WTC11 (cell line): ENCODE data around the gene LTB. TPM values are rescaled to one million over a fixed set of nuclear protein-coding genes. Genes with fewer than 3 reads are reported as not detected.
A peak's percentile ranks its signal among the peaks of the same experiment; 100 is the strongest.

Source experiments
- CBFB ChIP-seq: sonication (generic); formaldehyde crosslinking; IDR thresholded peaks from 2 replicates; pipeline ENCODE4 v1.8.1; 2022; ENCODE audit warnings: mild to moderate bottlenecking, low read depth, missing genetic modification reagents
- CDX4 ChIP-seq: fragments of 250-450 bp; sonication (Bioruptor Pico); IDR thresholded peaks from 2 replicates; pipeline ENCODE4 v1.9.0; 2021; ENCODE audit warnings: moderate library complexity, mild to moderate bottlenecking, inconsistent platforms, borderline replicate concordance
- CREB1 ChIP-seq: sonication (generic); formaldehyde crosslinking; IDR thresholded peaks from 2 replicates; pipeline ENCODE4 v1.8.0; 2023; ENCODE audit warnings: mild to moderate bottlenecking, missing genetic modification reagents
- EMX1 ChIP-seq: fragments of 250-450 bp; sonication (Bioruptor Pico); IDR thresholded peaks from 2 replicates; pipeline ENCODE4 v1.8.0; 2021; ENCODE audit warnings: mild to moderate bottlenecking
- FOXJ3 ChIP-seq: sonication (generic); formaldehyde crosslinking; IDR thresholded peaks from 2 replicates; pipeline ENCODE4 v1.9.0; 2021; ENCODE audit warnings: missing genetic modification reagents, mild to moderate bottlenecking, borderline replicate concordance
- FOXP4 ChIP-seq: sonication (generic); formaldehyde crosslinking; IDR thresholded peaks from 2 replicates; pipeline ENCODE4 v1.8.0; 2022; ENCODE audit warnings: mild to moderate bottlenecking, missing genetic modification reagents
- GTF2I ChIP-seq: fragments of 250-450 bp; sonication (Bioruptor Pico); conservative IDR thresholded peaks from 2 replicates; pipeline ENCODE4 v1.4.0; 2021; ENCODE audit warnings: mild to moderate bottlenecking
- HMGA2 ChIP-seq: fragments of 250-450 bp; sonication (Bioruptor Pico); IDR thresholded peaks from 2 replicates; pipeline ENCODE4 v1.4.0; 2021; ENCODE audit warnings: mild to moderate bottlenecking, moderate library complexity
- JAZF1 ChIP-seq: fragments of 250-450 bp; sonication (Bioruptor Pico); IDR thresholded peaks from 2 replicates; pipeline ENCODE4 v1.9.0; 2021; ENCODE audit warnings: moderate library complexity, mild to moderate bottlenecking, inconsistent platforms
- MYBL2 ChIP-seq: sonication (generic); formaldehyde crosslinking; IDR thresholded peaks from 2 replicates; pipeline ENCODE4 v1.8.1; 2023; ENCODE audit warnings: mild to moderate bottlenecking, moderate library complexity, missing genetic modification reagents
- NR2C2 ChIP-seq: sonication (generic); formaldehyde crosslinking; IDR thresholded peaks from 2 replicates; pipeline ENCODE4 v1.8.0; 2022; ENCODE audit warnings: mild to moderate bottlenecking, missing genetic modification reagents
- NR3C1 ChIP-seq: sonication (generic); formaldehyde crosslinking; conservative IDR thresholded peaks from 2 replicates; pipeline ENCODE4 v1.8.1; 2023; ENCODE audit warnings: low read depth, mild to moderate bottlenecking, missing genetic modification reagents
- PRRX2 ChIP-seq: fragments of 250-450 bp; sonication (Bioruptor Pico); IDR thresholded peaks from 2 replicates; pipeline ENCODE4 v1.8.0; 2021; ENCODE audit warnings: mild to moderate bottlenecking
- ZNF121 ChIP-seq: sonication (generic); formaldehyde crosslinking; IDR thresholded peaks from 2 replicates; pipeline ENCODE4 v1.8.0; 2023; ENCODE audit warnings: missing genetic modification reagents
- ZNF396 ChIP-seq: fragments of 250-450 bp; sonication (Bioruptor Pico); IDR thresholded peaks from 2 replicates; pipeline ENCODE4 v1.8.0; 2021; ENCODE audit warnings: mild to moderate bottlenecking, moderate library complexity, borderline replicate concordance
- ZNF425 ChIP-seq: fragments of 250-450 bp; sonication (Bioruptor Pico); conservative IDR thresholded peaks from 2 replicates; pipeline ENCODE4 v1.9.0; 2021; ENCODE audit warnings: mild to moderate bottlenecking
- ZSCAN18 ChIP-seq: fragments of 250-450 bp; sonication (Bioruptor Pico); IDR thresholded peaks from 2 replicates; pipeline ENCODE4 v2.1.2; 2022; ENCODE audit warnings: mild to moderate bottlenecking, moderate library complexity
- total RNA-seq: library from RNA; stranded (reverse); gene quantifications from 3 replicates; pipeline ENCODE4 v1.2.3, GENCODE V29; 2021
- TF ChIP-seq, protein P1 (sequence below): sonication (generic); formaldehyde crosslinking; IDR thresholded peaks from 2 replicates; pipeline ENCODE4 v1.8.1; 2023; ENCODE audit warnings: mild to moderate bottlenecking, missing genetic modification reagents, moderate library complexity
- TF ChIP-seq, protein P2 (sequence below): sonication (generic); formaldehyde crosslinking; IDR thresholded peaks from 2 replicates; pipeline ENCODE4 v1.8.1; 2023; ENCODE audit warnings: mild to moderate bottlenecking, moderate library complexity, missing genetic modification reagents
- TF ChIP-seq, protein P3 (sequence below): fragments of 250-450 bp; sonication (Bioruptor Pico); IDR thresholded peaks from 2 replicates; pipeline ENCODE4 v1.9.0; 2021; ENCODE audit warnings: mild to moderate bottlenecking
- TF ChIP-seq, protein P4 (sequence below): sonication (generic); formaldehyde crosslinking; IDR thresholded peaks from 2 replicates; pipeline ENCODE4 v1.8.1; 2022; ENCODE audit warnings: mild to moderate bottlenecking, missing genetic modification reagents, moderate library complexity, borderline replicate concordance
- TF ChIP-seq, protein P5 (sequence below): sonication (generic); formaldehyde crosslinking; conservative IDR thresholded peaks from 2 replicates; pipeline ENCODE4 v1.8.1; 2023; ENCODE audit warnings: mild to moderate bottlenecking, low read depth, missing genetic modification reagents, moderate library complexity

Gene LTB
- total RNA-seq, 1 experiment from 2014 or later = 1.3 TPM

DNA sequence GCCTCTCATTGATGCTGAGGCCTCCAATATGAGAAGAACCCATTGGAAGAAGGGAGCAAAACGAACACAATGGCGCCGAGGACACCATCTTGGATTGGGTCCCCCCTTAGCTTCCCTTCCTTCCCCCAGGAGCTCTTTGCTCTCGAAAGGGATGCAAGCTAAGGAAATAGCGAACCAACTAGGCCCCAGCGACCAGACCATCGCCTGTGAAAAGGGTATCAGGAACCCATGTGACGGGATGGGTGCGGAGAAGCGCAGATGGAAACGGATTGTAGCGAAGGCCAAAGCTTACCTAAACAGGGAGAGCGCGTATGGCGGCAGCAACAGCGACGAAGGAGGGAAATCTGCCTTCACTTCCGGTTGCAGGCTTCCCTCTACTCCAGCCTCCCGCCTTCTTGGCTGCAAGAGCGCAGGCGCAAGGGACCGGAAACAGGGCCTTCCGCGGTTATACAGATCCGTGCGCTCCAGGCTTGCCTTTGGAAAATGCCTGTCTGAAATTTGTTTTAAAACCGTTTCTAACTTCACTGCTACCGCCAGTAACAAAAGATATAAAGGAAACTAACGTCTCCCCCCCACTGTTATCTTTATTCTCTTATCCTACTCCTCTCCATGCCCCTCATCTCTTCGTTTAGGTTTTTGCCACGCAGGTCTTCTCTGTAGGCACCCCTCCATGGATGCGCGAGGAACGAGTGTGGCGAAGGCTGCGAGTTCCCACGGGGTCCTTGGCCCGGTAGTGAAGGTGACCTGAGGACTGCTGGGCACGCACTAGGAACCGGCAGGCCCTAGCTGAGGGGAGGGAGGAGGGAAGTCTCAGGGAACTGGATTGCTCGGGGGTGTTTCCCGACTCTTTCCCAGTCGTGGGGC, 40.3 kb downstream of the LTB start, which contains the start of gene DDX39B (continued):
- TF ChIP-seq ZNF396 (CRISPR knock-in tag) (no peak), FOXP4 (CRISPR knock-in tag) (peak; percentile 55; the same call in 1 of the 2 replicates), GTF2I (CRISPR knock-in tag) (no peak), JAZF1 (CRISPR knock-in tag) (no peak), CREB1 (CRISPR knock-in tag) (no peak; the same call in 1 of the 2 replicates), ZNF121 (CRISPR knock-in tag) (no peak), ZNF425 (no peak), CBFB (CRISPR knock-in tag) (no peak), HMGA2 (CRISPR knock-in tag) (no peak), CDX4 (CRISPR knock-in tag) (no peak), MYBL2 (no peak), NR3C1 (CRISPR knock-in tag) (no peak), NR2C2 (CRISPR knock-in tag) (no peak), PRRX2 (no peak), FOXJ3 (no peak), EMX1 (0 out of 2 replicates have a peak, but pooled peaks have one; percentile 19), ZSCAN18 (CRISPR knock-in tag) (no peak)
- TF ChIP-seq, protein P1, sequence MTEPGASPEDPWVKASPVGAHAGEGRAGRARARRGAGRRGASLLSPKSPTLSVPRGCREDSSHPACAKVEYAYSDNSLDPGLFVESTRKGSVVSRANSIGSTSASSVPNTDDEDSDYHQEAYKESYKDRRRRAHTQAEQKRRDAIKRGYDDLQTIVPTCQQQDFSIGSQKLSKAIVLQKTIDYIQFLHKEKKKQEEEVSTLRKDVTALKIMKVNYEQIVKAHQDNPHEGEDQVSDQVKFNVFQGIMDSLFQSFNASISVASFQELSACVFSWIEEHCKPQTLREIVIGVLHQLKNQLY (CRISPR knock-in tag) = no peak
- TF ChIP-seq, protein P2, sequence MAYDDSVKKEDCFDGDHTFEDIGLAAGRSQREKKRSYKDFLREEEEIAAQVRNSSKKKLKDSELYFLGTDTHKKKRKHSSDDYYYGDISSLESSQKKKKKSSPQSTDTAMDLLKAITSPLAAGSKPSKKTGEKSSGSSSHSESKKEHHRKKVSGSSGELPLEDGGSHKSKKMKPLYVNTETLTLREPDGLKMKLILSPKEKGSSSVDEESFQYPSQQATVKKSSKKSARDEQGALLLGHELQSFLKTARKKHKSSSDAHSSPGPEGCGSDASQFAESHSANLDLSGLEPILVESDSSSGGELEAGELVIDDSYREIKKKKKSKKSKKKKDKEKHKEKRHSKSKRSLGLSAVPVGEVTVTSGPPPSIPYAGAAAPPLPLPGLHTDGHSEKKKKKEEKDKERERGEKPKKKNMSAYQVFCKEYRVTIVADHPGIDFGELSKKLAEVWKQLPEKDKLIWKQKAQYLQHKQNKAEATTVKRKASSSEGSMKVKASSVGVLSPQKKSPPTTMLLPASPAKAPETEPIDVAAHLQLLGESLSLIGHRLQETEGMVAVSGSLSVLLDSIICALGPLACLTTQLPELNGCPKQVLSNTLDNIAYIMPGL = no peak; the same call in 1 of the 2 replicates
- TF ChIP-seq, protein P3, sequence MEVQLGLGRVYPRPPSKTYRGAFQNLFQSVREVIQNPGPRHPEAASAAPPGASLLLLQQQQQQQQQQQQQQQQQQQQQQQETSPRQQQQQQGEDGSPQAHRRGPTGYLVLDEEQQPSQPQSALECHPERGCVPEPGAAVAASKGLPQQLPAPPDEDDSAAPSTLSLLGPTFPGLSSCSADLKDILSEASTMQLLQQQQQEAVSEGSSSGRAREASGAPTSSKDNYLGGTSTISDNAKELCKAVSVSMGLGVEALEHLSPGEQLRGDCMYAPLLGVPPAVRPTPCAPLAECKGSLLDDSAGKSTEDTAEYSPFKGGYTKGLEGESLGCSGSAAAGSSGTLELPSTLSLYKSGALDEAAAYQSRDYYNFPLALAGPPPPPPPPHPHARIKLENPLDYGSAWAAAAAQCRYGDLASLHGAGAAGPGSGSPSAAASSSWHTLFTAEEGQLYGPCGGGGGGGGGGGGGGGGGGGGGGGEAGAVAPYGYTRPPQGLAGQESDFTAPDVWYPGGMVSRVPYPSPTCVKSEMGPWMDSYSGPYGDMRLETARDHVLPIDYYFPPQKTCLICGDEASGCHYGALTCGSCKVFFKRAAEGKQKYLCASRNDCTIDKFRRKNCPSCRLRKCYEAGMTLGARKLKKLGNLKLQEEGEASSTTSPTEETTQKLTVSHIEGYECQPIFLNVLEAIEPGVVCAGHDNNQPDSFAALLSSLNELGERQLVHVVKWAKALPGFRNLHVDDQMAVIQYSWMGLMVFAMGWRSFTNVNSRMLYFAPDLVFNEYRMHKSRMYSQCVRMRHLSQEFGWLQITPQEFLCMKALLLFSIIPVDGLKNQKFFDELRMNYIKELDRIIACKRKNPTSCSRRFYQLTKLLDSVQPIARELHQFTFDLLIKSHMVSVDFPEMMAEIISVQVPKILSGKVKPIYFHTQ (CRISPR knock-in tag) = peak; percentile 51; the same call in 1 of the 2 replicates
- TF ChIP-seq, protein P4, sequence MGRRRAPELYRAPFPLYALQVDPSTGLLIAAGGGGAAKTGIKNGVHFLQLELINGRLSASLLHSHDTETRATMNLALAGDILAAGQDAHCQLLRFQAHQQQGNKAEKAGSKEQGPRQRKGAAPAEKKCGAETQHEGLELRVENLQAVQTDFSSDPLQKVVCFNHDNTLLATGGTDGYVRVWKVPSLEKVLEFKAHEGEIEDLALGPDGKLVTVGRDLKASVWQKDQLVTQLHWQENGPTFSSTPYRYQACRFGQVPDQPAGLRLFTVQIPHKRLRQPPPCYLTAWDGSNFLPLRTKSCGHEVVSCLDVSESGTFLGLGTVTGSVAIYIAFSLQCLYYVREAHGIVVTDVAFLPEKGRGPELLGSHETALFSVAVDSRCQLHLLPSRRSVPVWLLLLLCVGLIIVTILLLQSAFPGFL (CRISPR knock-in tag) = 0 out of 2 replicates have a peak, but pooled peaks have one; percentile 8
- TF ChIP-seq, protein P5, sequence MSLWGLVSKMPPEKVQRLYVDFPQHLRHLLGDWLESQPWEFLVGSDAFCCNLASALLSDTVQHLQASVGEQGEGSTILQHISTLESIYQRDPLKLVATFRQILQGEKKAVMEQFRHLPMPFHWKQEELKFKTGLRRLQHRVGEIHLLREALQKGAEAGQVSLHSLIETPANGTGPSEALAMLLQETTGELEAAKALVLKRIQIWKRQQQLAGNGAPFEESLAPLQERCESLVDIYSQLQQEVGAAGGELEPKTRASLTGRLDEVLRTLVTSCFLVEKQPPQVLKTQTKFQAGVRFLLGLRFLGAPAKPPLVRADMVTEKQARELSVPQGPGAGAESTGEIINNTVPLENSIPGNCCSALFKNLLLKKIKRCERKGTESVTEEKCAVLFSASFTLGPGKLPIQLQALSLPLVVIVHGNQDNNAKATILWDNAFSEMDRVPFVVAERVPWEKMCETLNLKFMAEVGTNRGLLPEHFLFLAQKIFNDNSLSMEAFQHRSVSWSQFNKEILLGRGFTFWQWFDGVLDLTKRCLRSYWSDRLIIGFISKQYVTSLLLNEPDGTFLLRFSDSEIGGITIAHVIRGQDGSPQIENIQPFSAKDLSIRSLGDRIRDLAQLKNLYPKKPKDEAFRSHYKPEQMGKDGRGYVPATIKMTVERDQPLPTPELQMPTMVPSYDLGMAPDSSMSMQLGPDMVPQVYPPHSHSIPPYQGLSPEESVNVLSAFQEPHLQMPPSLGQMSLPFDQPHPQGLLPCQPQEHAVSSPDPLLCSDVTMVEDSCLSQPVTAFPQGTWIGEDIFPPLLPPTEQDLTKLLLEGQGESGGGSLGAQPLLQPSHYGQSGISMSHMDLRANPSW (CRISPR knock-in tag) = no peak
